ENCODE results near the gene DPP4.
A peak's percentile ranks its signal among the peaks of the same experiment; 100 is the strongest.

Gene DPP4

GRCh38 chr2:161947836-161948235 is 126.2 kb downstream of the DPP4 start:
- no peak for DNase-seq

GRCh38 chr2:161947406-161947805 is 126.6 kb downstream of the DPP4 start:
- no peak for DNase-seq

GRCh38 chr2:161946489-161947107 is 127.4 kb downstream of the DPP4 start:
- DNase-seq, result peak; percentile 29

- DNase-seq, result no peak
Measured at GRCh38 chr2:161943011-161943410, 131.0 kb downstream of the DPP4 start.
